Ishikawa (cell line): Measurements from ENCODE around the gene RGS8.

Source experiments
- CEBPB ChIP-seq: IDR thresholded peaks from 2 replicates; pipeline ENCODE4 v1.6.1; 2012
- CREB1 ChIP-seq: IDR thresholded peaks from 2 replicates; pipeline ENCODE4 v1.6.1; 2012; ENCODE audit warnings: low read depth
- EGR1 ChIP-seq: IDR thresholded peaks from 2 replicates; pipeline ENCODE4 v1.6.1; 2012
- EP300 ChIP-seq: IDR thresholded peaks from 2 replicates; pipeline ENCODE4 v1.6.1; 2012; ENCODE audit warnings: borderline replicate concordance
- FOXM1 ChIP-seq: IDR thresholded peaks from 2 replicates; pipeline ENCODE4 v1.6.1; 2012; ENCODE audit warnings: low read depth, borderline replicate concordance
- NFIC ChIP-seq: IDR thresholded peaks from 2 replicates; pipeline ENCODE4 v1.6.1; 2012
- RAD21 ChIP-seq: IDR thresholded peaks from 2 replicates; pipeline ENCODE4 v1.6.1; 2012; ENCODE audit warnings: low read depth
- TAF1 ChIP-seq: IDR thresholded peaks from 2 replicates; pipeline ENCODE4 v1.6.1; 2012; ENCODE audit warnings: low read depth, mild to moderate bottlenecking
- TCF12 ChIP-seq: IDR thresholded peaks from 2 replicates; pipeline ENCODE4 v1.6.1; 2012; ENCODE audit warnings: low read depth
- TEAD4 ChIP-seq: IDR thresholded peaks from 2 replicates; pipeline ENCODE4 v1.6.1; 2012
- YY1 ChIP-seq: IDR thresholded peaks from 2 replicates; pipeline ENCODE4 v1.6.1; 2012; ENCODE audit warnings: low read depth
- ZBTB7A ChIP-seq: IDR thresholded peaks from 2 replicates; pipeline ENCODE4 v1.6.1; 2012; ENCODE audit warnings: low read depth
- TF ChIP-seq, protein P1 (sequence below): IDR thresholded peaks from 2 replicates; pipeline ENCODE4 v1.6.1; 2012
- TF ChIP-seq, protein P2 (sequence below): IDR thresholded peaks from 2 replicates; pipeline ENCODE4 v1.6.1; 2012
- TF ChIP-seq, protein P3 (sequence below): IDR thresholded peaks from 2 replicates; pipeline ENCODE4 v1.6.1; 2012; ENCODE audit warnings: low read depth, mild to moderate bottlenecking

RGS8 gene

DNA sequence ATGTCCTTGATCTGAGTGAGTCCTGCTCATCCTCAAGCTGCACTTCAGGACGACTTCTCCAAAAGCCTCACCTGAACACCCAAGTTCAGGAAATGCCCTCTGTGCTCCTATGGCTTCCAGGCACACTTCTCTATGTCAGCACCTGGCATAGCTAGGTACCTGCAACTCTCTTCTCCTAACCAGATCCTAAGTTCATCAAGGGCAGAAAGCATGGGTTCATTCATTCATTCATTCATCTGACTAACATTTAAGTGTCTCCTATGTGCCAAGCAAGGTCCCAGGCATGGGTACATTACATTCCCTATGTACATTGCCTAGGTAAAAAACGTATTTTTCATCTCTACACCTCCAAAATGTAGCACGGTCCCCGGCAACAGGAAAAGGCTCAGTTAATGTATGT, 4.0 kb downstream of the RGS8 start:
- no peak for TF ChIP-seq NFIC
- TF ChIP-seq YY1, result no peak
- no peak for TF ChIP-seq RAD21
- no peak for TF ChIP-seq CEBPB
- TF ChIP-seq CREB1, result no peak
- TF ChIP-seq, protein P1, sequence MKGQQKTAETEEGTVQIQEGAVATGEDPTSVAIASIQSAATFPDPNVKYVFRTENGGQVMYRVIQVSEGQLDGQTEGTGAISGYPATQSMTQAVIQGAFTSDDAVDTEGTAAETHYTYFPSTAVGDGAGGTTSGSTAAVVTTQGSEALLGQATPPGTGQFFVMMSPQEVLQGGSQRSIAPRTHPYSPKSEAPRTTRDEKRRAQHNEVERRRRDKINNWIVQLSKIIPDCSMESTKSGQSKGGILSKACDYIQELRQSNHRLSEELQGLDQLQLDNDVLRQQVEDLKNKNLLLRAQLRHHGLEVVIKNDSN, result no peak
- no peak for TF ChIP-seq EGR1
- no peak for TF ChIP-seq ZBTB7A
- TF ChIP-seq TCF12, result no peak
- no peak for TF ChIP-seq FOXM1
- TF ChIP-seq TEAD4, result no peak
- TF ChIP-seq EP300, result no peak
- TF ChIP-seq, protein P2, sequence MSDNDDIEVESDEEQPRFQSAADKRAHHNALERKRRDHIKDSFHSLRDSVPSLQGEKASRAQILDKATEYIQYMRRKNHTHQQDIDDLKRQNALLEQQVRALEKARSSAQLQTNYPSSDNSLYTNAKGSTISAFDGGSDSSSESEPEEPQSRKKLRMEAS, result no peak

DNA sequence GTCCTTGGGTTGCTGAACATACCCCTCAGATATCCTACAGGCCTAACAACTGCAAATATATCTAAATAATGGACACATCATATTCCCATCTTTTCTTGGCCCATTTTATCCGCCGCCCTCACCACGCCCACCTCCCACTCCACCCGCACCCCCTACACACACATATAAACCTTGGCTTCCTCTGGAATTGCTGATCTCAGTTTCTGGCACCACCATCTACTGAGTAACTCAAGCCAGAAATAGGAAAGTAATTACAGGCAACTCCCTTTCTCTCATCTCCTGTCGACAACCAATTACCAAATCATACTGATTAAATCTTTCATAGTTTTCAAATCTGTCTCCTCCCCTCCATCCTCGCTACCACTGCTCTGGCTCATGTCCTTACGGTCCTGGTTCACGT, 4.7 kb downstream of the RGS8 start:
- TF ChIP-seq CEBPB (no peak), RAD21 (no peak), ZBTB7A (no peak), FOXM1 (no peak), CREB1 (no peak), YY1 (no peak), NFIC (no peak), EGR1 (no peak), TAF1 (no peak), TCF12 (no peak), TEAD4 (no peak), EP300 (no peak)
- TF ChIP-seq, protein P2, result no peak
- TF ChIP-seq, protein P3, sequence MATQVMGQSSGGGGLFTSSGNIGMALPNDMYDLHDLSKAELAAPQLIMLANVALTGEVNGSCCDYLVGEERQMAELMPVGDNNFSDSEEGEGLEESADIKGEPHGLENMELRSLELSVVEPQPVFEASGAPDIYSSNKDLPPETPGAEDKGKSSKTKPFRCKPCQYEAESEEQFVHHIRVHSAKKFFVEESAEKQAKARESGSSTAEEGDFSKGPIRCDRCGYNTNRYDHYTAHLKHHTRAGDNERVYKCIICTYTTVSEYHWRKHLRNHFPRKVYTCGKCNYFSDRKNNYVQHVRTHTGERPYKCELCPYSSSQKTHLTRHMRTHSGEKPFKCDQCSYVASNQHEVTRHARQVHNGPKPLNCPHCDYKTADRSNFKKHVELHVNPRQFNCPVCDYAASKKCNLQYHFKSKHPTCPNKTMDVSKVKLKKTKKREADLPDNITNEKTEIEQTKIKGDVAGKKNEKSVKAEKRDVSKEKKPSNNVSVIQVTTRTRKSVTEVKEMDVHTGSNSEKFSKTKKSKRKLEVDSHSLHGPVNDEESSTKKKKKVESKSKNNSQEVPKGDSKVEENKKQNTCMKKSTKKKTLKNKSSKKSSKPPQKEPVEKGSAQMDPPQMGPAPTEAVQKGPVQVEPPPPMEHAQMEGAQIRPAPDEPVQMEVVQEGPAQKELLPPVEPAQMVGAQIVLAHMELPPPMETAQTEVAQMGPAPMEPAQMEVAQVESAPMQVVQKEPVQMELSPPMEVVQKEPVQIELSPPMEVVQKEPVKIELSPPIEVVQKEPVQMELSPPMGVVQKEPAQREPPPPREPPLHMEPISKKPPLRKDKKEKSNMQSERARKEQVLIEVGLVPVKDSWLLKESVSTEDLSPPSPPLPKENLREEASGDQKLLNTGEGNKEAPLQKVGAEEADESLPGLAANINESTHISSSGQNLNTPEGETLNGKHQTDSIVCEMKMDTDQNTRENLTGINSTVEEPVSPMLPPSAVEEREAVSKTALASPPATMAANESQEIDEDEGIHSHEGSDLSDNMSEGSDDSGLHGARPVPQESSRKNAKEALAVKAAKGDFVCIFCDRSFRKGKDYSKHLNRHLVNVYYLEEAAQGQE, result no peak
- TF ChIP-seq, protein P1, result no peak

DNA sequence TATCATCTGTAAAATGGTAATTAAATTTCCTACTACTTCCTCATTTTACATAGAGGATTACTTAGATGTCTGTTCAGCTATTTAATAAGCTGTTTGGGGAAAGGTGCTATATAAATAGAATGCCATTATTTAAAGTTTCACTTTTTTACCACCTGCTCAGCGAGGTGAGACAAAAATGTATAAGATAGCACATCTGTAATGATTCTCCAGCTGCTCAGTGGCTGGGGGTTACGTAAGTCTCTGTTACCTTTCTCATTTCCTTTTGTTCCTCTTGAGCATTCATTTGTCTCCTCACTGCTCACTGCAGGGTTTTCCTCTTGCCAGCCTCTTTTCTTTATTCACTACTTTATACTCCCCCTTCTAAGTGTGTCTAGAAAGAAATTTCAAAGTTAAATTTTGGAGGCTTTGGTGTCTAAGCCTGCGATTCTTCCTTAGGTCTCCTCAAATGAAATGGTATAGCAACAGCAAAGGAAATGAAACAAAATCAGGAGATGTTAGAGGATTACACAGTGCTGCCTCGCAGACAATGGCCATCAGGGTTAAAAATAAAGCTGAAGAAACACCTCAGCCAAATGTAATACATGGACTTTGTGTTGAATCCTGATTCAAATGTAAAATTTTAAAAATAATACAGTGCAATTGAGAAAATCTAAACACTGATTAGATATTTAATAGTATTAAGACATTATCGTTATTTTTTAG, 6.8 kb downstream of the RGS8 start:
- TF ChIP-seq YY1 (no peak), RAD21 (no peak), CREB1 (no peak), EP300 (no peak), TAF1 (no peak), ZBTB7A (no peak), EGR1 (no peak), CEBPB (no peak), TCF12 (no peak), FOXM1 (no peak), NFIC (no peak), TEAD4 (no peak)
- TF ChIP-seq, protein P1, result no peak
- TF ChIP-seq, protein P2, result no peak
- TF ChIP-seq, protein P3, result no peak

DNA sequence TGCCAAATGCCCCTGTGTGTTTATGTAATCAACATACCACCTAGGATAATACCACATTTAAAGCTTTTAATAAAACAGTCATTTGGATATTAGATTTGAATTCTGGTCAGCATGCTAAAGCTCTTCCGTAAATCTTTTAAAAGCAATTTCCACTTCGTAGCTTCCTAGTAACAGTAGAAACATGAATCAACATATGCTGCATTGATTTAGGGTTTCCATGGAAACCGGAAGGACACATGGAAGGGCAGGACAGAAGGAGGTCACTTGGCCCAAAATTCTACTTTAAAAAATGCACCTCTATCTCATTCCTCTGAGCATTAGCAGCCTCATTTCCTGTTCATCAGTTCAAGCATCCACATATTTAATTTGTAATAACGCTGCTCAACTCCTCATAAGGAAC, 8.1 kb downstream of the RGS8 start:
- TF ChIP-seq, protein P1, result no peak
- TF ChIP-seq RAD21, result no peak
- no peak for TF ChIP-seq CEBPB
- no peak for TF ChIP-seq YY1
- no peak for TF ChIP-seq EGR1
- TF ChIP-seq, protein P2, result no peak
- TF ChIP-seq FOXM1, result no peak
- TF ChIP-seq, protein P3, result no peak
- no peak for TF ChIP-seq TEAD4
- TF ChIP-seq CREB1, result no peak
- TF ChIP-seq ZBTB7A, result no peak
- no peak for TF ChIP-seq TCF12
- TF ChIP-seq EP300, result no peak
- TF ChIP-seq NFIC, result no peak
- no peak for TF ChIP-seq TAF1
